GM12872 (cell line): ENCODE measurements around the gene ARHGAP28.

Source experiments
- TF ChIP-seq, protein P1 (sequence below): IDR thresholded peaks from 3 replicates; pipeline ENCODE4 v1.5.1; 2011; ENCODE audit warnings: low read depth, mild to moderate bottlenecking, low read length, moderate library complexity; ENCODE audit not compliant: insufficient read depth

The ARHGAP28 gene

DNA sequence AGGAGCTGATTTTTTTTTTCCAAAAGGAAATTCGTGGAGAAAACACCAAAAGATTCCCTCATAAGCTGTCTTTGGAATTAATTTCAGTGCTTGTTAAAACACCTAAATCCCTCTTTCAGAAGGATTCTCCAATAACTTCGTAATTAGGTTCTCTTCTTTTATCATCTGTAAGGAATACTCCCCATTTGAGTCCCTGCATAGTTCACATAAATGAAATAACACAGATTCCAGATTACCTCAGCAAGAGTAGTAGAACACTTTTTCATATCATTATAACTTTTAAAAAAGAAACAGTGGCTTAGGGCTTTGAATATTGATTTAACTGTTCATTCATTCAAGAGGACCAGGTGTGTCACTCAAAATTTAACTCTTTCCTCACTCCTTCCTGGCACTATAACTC, 55.5 kb downstream of the ARHGAP28 start:
- TF ChIP-seq, protein P1, sequence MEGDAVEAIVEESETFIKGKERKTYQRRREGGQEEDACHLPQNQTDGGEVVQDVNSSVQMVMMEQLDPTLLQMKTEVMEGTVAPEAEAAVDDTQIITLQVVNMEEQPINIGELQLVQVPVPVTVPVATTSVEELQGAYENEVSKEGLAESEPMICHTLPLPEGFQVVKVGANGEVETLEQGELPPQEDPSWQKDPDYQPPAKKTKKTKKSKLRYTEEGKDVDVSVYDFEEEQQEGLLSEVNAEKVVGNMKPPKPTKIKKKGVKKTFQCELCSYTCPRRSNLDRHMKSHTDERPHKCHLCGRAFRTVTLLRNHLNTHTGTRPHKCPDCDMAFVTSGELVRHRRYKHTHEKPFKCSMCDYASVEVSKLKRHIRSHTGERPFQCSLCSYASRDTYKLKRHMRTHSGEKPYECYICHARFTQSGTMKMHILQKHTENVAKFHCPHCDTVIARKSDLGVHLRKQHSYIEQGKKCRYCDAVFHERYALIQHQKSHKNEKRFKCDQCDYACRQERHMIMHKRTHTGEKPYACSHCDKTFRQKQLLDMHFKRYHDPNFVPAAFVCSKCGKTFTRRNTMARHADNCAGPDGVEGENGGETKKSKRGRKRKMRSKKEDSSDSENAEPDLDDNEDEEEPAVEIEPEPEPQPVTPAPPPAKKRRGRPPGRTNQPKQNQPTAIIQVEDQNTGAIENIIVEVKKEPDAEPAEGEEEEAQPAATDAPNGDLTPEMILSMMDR, result no peak

DNA sequence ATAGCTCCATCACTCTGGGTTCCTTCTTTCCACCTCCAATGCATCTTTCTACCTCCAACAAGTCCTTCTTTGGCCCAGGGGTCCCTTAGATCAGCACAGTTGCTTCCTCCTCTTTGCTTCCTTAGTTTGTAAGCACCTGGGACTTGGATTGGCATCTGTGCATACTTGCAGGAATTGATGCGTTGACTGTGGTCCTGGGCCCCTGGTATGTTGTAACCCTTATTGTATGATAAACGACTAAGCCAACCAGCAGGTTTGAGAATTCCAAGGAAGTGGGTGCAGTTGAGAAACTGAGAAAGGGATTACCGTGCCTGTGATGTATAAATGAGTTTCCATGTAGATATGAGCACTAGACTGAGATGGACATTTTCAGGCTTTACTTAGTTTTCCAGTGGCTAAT, 55.9 kb downstream of the ARHGAP28 start:
- TF ChIP-seq, protein P1, result no peak

DNA sequence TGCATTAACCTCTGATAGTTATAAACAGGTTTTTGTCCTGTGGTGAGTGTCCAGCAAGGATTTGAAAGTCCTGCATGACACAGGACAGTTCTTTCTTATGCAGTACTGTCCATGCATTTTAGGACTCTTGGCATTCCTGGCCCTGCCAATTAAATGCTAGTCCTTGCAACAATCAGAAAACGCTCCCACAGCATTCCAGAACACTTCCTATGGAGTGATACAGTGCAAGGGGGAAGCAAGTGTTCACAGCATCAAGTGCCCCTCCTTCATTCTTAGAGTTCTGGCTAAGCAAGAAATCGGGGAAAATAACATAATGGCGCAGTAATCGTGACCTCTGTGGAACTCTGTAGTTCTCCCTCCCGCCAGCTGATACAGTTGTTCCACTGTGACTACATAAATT, 62.9 kb downstream of the ARHGAP28 start:
- TF ChIP-seq, protein P1, result no peak

DNA sequence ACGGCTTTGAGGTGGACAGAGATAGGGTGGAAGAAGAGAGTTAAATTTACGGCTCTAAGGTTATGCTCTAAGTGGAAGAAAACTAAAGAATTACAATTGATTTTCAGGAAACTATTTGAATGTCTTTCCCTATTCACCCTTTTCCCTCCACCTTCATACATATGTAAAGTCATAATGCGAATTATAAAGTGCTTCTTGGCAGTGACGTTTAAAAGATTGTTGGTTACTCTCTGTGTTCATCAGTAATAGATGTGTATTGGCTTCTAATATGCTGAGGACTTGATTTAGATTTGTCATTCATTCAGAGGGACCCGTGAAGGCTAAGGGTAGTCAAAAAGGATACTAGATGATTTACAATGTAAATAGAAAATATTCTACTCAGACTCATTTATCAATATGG, 63.9 kb downstream of the ARHGAP28 start:
- TF ChIP-seq, protein P1, result no peak

DNA sequence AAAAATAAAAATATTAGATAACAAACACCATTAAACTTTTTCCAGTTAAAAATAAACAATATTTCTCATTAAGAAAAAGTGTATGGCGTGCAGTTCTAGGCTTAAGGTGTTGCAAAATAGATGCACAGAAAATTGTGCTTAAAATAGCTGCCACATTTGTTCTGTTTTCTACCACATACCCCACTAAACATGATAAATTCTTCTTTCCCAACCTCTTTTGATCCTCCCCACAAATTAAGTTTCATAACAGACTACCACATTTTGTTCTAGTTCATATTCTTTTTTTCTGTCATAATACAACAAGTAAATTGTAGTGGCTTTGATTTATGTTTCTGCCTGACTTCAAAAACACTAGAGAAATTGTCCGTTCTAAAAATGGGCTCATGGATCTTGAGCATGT, 64.5 kb downstream of the ARHGAP28 start:
- TF ChIP-seq, protein P1, result no peak

DNA sequence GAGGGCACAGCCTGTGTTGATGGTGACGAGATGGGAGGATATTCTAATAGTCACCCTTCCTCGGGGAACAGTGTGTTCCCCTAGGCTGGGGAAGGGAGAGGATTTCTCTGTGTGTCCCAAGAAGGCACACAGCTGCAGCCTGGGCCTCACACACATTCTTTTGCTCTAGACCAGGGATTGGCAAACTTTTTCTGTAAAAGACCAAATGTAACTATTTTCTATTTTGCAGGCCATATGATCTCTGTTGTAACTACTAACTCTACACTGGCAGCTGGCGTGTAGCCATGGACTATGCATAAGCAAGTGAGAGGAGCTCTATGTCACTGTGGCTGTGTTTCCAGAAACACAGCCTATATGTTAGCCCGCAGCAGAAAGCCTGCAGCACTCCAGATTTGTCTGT, 65.8 kb downstream of the ARHGAP28 start:
- TF ChIP-seq, protein P1, result no peak

DNA sequence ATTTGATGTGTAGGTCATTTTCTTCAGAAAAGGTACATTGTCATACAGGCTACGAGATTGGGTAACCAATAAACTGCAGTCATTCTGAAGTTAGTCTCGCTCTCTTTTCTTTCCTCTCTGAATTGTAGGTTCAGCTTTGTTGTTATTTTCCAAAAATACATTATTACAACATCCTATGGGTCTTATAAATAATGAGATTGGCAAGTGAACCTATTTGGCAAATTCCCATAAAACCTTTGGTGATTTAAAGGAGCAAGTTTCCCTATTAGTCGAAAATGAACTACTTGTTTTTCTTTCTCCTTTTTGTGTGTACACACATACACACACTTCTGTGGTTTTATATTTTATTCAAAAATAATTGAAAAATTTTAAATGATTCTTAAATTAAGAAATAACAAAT, 67.0 kb downstream of the ARHGAP28 start:
- TF ChIP-seq, protein P1, result no peak

DNA sequence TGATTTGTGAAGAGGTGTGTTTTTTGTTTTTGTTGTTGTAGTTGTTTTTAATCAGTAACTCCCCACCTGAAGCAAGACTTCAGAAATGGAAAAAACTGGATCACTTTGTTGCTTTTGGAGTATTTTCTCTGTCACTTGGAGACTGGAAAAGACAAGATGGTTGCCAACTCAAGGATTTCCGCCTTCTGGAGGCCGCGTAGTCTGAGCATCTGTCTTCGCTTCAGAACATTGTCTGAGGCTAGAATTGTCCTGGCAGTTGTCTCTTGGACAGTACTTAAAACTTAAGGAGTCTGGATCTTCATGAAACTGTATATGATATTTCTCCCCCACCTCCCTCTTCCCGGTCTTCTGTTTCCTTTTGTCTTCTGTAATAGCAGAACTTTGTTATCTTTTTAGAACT, 67.7 kb downstream of the ARHGAP28 start:
- TF ChIP-seq, protein P1, result no peak
